Stimulated activated naive B cell treated with anti-CD40 and anti-IgM and Interleukin-4, amounts not matched to agents 10 μg/mL and 1 μg/mL and 100 μg/mL, for 72 hours (primary cell): ENCODE results near the gene ARCN1.
"Not testable (repeated sequence)": the region's sequence is repeated elsewhere in the genome, so short reads cannot be mapped to it uniquely, and the experiment has no call there.

Experiments used
- ATAC-seq, 2 donors: fragments of 150-1000 bp; cut with Tn5 transposase; replicated peaks; 2 replicates each; pipeline ENCODE4 v1.10.0; 2021; ENCODE audit warnings: moderate library complexity in 1 of 2
- DNase-seq: peaks from one replicate; pipeline ENCODE4 v3.0.0; 2021
- H3K27ac Mint-ChIP-seq: one replicate; pipeline ENCODE4 v1.8.0; 2022; ENCODE audit warnings: mild to moderate bottlenecking, mixed read lengths
- H3K27me3 Mint-ChIP-seq, 2 donors: one replicate each; pipeline ENCODE4 v1.8.0; 2022; ENCODE audit warnings: mixed read lengths in 2 of 2
- H3K36me3 Mint-ChIP-seq, 2 donors: one replicate each; pipeline ENCODE4 v1.8.0; 2022; ENCODE audit warnings: mixed read lengths in 2 of 2, mild to moderate bottlenecking in 1 of 2
- H3K4me1 Mint-ChIP-seq, 2 donors: one replicate each; pipeline ENCODE4 v1.8.0; 2022; ENCODE audit warnings: mixed read lengths in 2 of 2, mild to moderate bottlenecking in 1 of 2
- H3K4me3 Mint-ChIP-seq, 2 donors: one replicate each; pipeline ENCODE4 v1.8.0; 2022; ENCODE audit warnings: mild to moderate bottlenecking in 2 of 2, mixed read lengths in 2 of 2, moderate library complexity in 1 of 2
- H3K9me3 Mint-ChIP-seq, 2 donors: one replicate each; pipeline ENCODE4 v1.8.0; 2022; ENCODE audit warnings: mixed read lengths in 2 of 2, mild to moderate bottlenecking in 1 of 2

ARCN1 gene

DNA sequence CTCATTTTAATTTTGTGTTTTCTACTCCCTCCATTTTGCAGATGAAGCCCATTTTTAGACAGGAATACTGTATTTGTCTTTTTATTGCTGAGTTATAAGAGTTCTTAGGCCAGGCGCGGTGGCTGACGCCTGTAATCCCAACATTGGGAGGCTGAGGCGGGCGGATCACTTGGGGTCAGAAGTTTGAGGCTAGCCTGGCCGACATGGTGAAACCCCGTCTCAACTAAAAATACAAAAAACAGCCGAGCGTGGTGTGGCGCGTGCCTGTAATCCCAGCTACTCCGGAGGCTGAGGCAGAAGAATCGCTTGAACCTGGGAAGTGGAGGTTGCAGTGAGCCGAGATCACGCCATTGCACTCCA, 528 bp upstream of the ARCN1 start:
- ATAC-seq, H3K27me3 Mint-ChIP-seq, H3K9me3 Mint-ChIP-seq: not testable (repeated sequence)
- Mint-ChIP-seq H3K4me3 (peak overlapping the region; percentile 95 to 97), H3K4me1 (peaks cover 21 to 38% of the 10 kb centered on the region in 2 donors), H3K27ac (peak overlapping the region; percentile 95), H3K36me3 (peaks cover 4 to 10% of the 10 kb centered on the region in 2 donors)
- peak; percentile 4 for DNase-seq

DNA sequence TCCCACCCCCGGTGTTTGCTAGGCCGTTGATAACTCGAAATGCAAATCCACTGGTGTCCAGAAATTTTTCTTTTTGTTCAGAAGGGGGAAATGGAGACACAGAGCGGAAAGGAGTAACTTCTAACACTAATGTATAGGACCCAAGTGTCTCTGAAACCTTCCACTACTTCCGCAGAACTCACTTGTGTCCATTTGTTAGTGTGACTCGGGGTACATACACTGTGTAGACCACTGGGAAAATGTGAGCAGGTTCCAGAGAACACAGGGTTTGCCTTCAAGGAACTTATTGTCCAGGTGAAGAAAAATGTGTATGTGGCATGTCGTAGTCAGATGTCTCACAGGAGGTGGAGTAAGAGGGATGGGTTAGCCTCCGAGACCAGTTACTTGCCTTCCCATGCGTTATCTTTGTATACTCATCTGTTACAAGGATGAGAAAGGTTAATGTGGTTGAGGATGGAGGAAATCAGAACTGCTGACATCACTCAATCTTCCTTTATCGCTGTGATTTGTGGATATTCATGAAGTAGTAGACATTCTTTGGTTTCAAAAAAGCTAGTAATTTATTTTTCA, 857 bp downstream of the ARCN1 start:
- Mint-ChIP-seq H3K27me3 (no peaks in the 10 kb centered on the region), H3K9me3 (no peaks in the 10 kb centered on the region), H3K27ac (peak overlapping the region; percentile 95), H3K4me3 (peak overlapping the region; percentile 95 to 97), H3K36me3 (peaks cover 9 to 10% of the 10 kb centered on the region in 2 donors), H3K4me1 (peaks cover 28 to 43% of the 10 kb centered on the region in 2 donors)
- ATAC-seq, result peak; percentile 39 to 44
- DNase-seq, result peak; percentile 4

GRCh38 chr11:118574636-118575035, 2.4 kb downstream of the ARCN1 start:
- Mint-ChIP-seq H3K27ac (no peak overlapping the region), H3K9me3 (no peaks in the 10 kb centered on the region), H3K27me3 (no peaks in the 10 kb centered on the region), H3K4me3 (peak overlapping the region in 1 of 2 donors; percentile 27), H3K4me1 (peaks cover 28 to 43% of the 10 kb centered on the region in 2 donors), H3K36me3 (peaks cover 9 to 10% of the 10 kb centered on the region in 2 donors)
- no peak for ATAC-seq
- DNase-seq, result no peak

DNA sequence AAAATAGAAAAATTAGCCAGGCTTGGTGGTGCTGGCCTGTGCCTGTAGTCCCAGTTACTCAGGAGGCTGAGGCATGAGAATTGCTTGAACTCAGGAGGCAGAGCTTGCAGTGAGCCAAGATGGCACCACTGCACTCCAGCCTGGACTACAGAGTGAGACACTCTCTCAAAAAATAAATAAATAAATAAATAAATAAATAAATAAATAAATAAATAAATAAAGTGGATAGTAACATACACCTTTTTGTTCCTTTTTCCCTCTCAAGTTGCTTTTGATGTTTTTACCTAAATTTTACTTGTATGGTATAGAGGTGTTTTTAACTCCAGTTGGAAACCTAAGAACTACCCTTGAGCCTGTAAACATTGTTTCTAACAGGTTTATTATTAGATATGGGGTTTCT, 5.8 kb downstream of the ARCN1 start:
- not testable (repeated sequence) for DNase-seq, H3K4me3 Mint-ChIP-seq, H3K9me3 Mint-ChIP-seq, ATAC-seq, H3K27ac Mint-ChIP-seq, H3K27me3 Mint-ChIP-seq
- H3K36me3 Mint-ChIP-seq, result peaks cover 12 to 13% of the 10 kb centered on the region in 2 donors
- peaks cover 23 to 32% of the 10 kb centered on the region in 2 donors for H3K4me1 Mint-ChIP-seq

- Mint-ChIP-seq H3K4me3 (no peak overlapping the region), H3K36me3 (peaks cover 26 to 33% of the 10 kb centered on the region in 2 donors), H3K27ac (no peak overlapping the region), H3K4me1 (peaks cover 7 to 12% of the 10 kb centered on the region in 2 donors), H3K9me3 (no peaks in the 10 kb centered on the region), H3K27me3 (no peaks in the 10 kb centered on the region)
- ATAC-seq (no peak), DNase-seq (no peak)
Observed at GRCh38 chr11:118581057-118581456, 8.8 kb downstream of the ARCN1 start.

- no peaks in the 10 kb centered on the region for H3K27me3 Mint-ChIP-seq
- H3K4me1 Mint-ChIP-seq, result no peaks in the 10 kb centered on the region
- H3K27ac Mint-ChIP-seq, result no peak overlapping the region
- H3K9me3 Mint-ChIP-seq, result no peaks in the 10 kb centered on the region
- no peak overlapping the region for H3K4me3 Mint-ChIP-seq
- no peak for ATAC-seq
- no peak for DNase-seq
- H3K36me3 Mint-ChIP-seq, result peaks cover 33 to 47% of the 10 kb centered on the region in 2 donors
Observed at GRCh38 chr11:118587952-118588351, 15.7 kb downstream of the ARCN1 start.

- Mint-ChIP-seq H3K9me3 (no peaks in the 10 kb centered on the region), H3K27me3 (no peaks in the 10 kb centered on the region), H3K36me3 (peaks cover 13 to 40% of the 10 kb centered on the region in 2 donors), H3K4me3 (no peak overlapping the region), H3K4me1 (peaks cover 0 to 3% of the 10 kb centered on the region in 2 donors), H3K27ac (no peak overlapping the region)
- ATAC-seq (no peak), DNase-seq (no peak)
Observed at GRCh38 chr11:118592616-118593367, 20.6 kb downstream of the ARCN1 start.

DNA sequence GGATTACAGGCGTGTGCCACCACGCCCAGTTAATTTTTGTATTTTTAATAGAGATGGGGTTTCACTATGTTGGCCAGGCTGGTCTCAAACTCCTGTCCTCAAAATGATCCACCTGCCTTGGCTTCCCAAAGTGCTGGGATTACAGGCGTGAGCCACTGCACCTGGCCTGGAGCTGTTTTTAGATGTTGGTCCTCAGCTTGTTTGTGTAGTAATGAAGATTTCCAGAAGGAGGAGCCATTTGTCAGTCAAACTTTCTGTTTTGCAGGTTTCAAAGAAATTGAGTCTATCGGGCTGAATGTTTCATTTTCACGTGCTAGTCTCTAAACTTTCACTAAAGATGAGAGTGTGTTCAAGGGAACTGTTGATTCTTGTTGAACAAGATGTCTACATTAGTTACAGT, 22.8 kb downstream of the ARCN1 start:
- peaks cover 23 to 45% of the 10 kb centered on the region in 2 donors for H3K36me3 Mint-ChIP-seq
- H3K4me1 Mint-ChIP-seq, H3K4me3 Mint-ChIP-seq, H3K27me3 Mint-ChIP-seq, ATAC-seq, H3K27ac Mint-ChIP-seq, H3K9me3 Mint-ChIP-seq, DNase-seq: not testable (repeated sequence)

DNA sequence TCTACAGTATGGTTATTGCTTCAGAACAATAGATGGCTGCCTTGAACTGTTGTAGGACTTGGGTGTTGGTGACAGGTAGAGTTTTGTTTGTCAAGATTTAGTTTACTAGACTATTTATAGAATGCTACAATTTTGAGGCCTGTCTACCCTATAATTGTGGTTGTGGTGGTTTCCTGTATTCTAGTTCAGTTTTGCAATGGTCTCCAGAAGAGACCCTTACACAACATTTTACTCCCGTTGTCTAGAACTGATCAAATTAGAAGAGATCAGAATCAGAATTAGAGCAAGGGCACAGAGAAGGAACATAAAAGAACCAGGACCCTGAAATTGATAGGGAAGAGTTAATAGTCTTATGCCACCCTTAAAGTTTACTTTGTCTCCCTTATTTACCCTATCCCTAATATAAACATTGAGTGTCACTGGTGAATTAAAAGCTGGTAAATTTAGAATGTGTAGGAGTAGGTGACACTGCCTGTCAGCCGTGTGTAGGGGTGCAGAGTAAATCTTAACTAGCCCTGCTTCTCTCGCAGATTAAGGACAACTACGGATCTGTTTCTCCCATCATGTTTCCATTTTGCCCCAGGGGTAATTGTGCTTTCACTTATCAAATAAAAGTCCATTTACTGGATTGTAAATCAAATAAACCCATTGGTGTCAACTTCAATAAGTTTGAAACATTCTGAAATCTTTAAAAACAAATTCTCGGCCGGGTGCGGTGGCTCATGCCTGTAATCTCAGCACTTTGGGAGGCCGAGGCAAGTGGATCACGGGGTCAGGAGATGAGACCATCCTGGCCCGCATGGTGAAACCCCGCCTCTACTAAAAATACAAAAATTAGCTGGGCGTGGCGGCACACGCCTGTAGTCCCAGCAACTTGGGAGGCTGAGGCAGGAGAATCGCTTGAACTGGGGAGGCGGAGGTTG, 24.3 kb downstream of the ARCN1 start:
- peaks cover 0 to 3% of the 10 kb centered on the region in 2 donors for H3K4me1 Mint-ChIP-seq
- no peak overlapping the region for H3K27ac Mint-ChIP-seq
- ATAC-seq (no peak), DNase-seq (no peak)
- H3K27me3 Mint-ChIP-seq, result no peaks in the 10 kb centered on the region
- peaks cover 24 to 39% of the 10 kb centered on the region in 2 donors for H3K36me3 Mint-ChIP-seq
- H3K4me3 Mint-ChIP-seq, result no peak overlapping the region
- H3K9me3 Mint-ChIP-seq, result no peaks in the 10 kb centered on the region

- DNase-seq, result no peak
- H3K4me3 Mint-ChIP-seq, result no peak overlapping the region
- no peaks in the 10 kb centered on the region for H3K27me3 Mint-ChIP-seq
- H3K27ac Mint-ChIP-seq, result no peak overlapping the region
- no peaks in the 10 kb centered on the region for H3K9me3 Mint-ChIP-seq
- ATAC-seq, result no peak
- H3K36me3 Mint-ChIP-seq, result peaks cover 29 to 46% of the 10 kb centered on the region in 2 donors
- H3K4me1 Mint-ChIP-seq, result peaks cover 0 to 3% of the 10 kb centered on the region in 2 donors
Observed at GRCh38 chr11:118597556-118597955, 25.3 kb downstream of the ARCN1 start.

GRCh38 chr11:118602331-118602730, 30.1 kb downstream of the ARCN1 start:
- H3K27me3 Mint-ChIP-seq, result no peaks in the 10 kb centered on the region
- no peak for ATAC-seq
- no peak for DNase-seq
- no peaks in the 10 kb centered on the region for H3K9me3 Mint-ChIP-seq
- peaks cover 26 to 32% of the 10 kb centered on the region in 2 donors for H3K36me3 Mint-ChIP-seq
- H3K4me3 Mint-ChIP-seq, result no peak overlapping the region
- peaks cover 4 to 5% of the 10 kb centered on the region in 2 donors for H3K4me1 Mint-ChIP-seq
- no peak overlapping the region for H3K27ac Mint-ChIP-seq

GRCh38 chr11:118603709-118604108, 31.5 kb downstream of the ARCN1 start:
- DNase-seq, H3K9me3 Mint-ChIP-seq: not testable (repeated sequence)
- H3K36me3 Mint-ChIP-seq, result peaks cover 21 to 27% of the 10 kb centered on the region in 2 donors

GRCh38 chr11:118604566-118604965, 32.4 kb downstream of the ARCN1 start:
- Mint-ChIP-seq H3K9me3 (no peaks in the 10 kb centered on the region), H3K27me3 (peaks cover 10 to 11% of the 10 kb centered on the region in 2 donors), H3K4me1 (peaks cover 14 to 18% of the 10 kb centered on the region in 2 donors), H3K27ac (no peak overlapping the region), H3K36me3 (peaks cover 16 to 22% of the 10 kb centered on the region in 2 donors), H3K4me3 (no peak overlapping the region)
- DNase-seq (no peak), ATAC-seq (no peak)

More at GRCh38 chr11:118603709-118604108, 31.5 kb downstream of the ARCN1 start:
- ATAC-seq, H3K4me3 Mint-ChIP-seq, H3K4me1 Mint-ChIP-seq, H3K27me3 Mint-ChIP-seq: not testable (repeated sequence)
- peak overlapping the region; percentile 3 for H3K27ac Mint-ChIP-seq
